Epithelial cell of proximal tubule (primary cell): ENCODE measurements around the gene PBX1. TPM values are rescaled to one million over a fixed set of nuclear protein-coding genes. Genes with fewer than 3 reads are reported as not detected.

Source experiments
- DNase-seq: peaks from one replicate; pipeline ENCODE4 v3.0.0-alpha.2; 2011; ENCODE audit warnings: low read depth
- H3K4me3 ChIP-seq: 2 replicates; pipeline ENCODE4 v1.5.1; 2011; ENCODE audit warnings: low read depth, mild to moderate bottlenecking, low read length
- total RNA-seq: library from RNA; depleted of rRNA; stranded (reverse); fragments of >200 nt; gene quantifications from 2 replicates; pipeline ENCODE4 v1.2.3, GENCODE V29; 2015
- TF ChIP-seq, protein P1 (sequence below): conservative IDR thresholded peaks from 2 replicates; pipeline ENCODE4 v1.5.1; 2012; ENCODE audit warnings: low read depth, mild to moderate bottlenecking, low read length

The PBX1 gene
- total RNA-seq, 1 donor from 2014 or later, result 3.0 TPM

DNA sequence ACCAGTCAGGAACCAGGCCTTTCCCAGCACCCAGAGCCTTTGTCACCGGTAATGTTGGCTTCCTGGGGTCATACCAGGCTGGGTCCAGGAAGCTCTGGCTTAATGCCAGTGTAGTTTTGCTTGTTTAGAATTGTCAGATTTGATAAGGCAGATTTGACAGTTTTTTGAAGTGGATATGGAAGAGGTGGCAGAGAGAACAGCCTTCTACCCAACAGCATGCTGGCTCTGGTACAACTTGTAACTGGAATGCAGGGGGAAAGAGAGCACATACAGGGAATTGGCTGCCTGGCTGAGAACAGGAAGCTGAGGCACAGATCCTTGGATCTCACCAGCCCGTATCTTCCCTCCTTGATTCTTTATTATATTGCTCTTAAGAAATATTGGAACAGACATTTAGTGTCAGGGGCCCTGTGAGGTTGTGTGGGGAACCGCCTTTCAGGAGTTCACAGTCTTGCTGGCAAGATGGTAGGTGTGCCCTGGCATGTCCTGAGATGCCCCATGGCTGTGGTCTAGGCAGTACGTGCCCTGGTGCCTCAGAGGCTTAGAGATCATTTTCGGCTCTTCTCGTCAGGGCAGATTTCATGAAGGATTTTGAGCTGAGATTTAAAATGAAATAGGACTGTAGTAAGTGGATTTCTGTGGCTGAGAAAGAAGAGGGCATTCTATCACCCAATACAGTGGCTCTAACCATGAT is 227.0 kb downstream of the PBX1 start:
- TF ChIP-seq, protein P1, sequence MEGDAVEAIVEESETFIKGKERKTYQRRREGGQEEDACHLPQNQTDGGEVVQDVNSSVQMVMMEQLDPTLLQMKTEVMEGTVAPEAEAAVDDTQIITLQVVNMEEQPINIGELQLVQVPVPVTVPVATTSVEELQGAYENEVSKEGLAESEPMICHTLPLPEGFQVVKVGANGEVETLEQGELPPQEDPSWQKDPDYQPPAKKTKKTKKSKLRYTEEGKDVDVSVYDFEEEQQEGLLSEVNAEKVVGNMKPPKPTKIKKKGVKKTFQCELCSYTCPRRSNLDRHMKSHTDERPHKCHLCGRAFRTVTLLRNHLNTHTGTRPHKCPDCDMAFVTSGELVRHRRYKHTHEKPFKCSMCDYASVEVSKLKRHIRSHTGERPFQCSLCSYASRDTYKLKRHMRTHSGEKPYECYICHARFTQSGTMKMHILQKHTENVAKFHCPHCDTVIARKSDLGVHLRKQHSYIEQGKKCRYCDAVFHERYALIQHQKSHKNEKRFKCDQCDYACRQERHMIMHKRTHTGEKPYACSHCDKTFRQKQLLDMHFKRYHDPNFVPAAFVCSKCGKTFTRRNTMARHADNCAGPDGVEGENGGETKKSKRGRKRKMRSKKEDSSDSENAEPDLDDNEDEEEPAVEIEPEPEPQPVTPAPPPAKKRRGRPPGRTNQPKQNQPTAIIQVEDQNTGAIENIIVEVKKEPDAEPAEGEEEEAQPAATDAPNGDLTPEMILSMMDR, result no peak
- H3K4me3 ChIP-seq, result no peak overlapping the region
- no peak for DNase-seq

DNA sequence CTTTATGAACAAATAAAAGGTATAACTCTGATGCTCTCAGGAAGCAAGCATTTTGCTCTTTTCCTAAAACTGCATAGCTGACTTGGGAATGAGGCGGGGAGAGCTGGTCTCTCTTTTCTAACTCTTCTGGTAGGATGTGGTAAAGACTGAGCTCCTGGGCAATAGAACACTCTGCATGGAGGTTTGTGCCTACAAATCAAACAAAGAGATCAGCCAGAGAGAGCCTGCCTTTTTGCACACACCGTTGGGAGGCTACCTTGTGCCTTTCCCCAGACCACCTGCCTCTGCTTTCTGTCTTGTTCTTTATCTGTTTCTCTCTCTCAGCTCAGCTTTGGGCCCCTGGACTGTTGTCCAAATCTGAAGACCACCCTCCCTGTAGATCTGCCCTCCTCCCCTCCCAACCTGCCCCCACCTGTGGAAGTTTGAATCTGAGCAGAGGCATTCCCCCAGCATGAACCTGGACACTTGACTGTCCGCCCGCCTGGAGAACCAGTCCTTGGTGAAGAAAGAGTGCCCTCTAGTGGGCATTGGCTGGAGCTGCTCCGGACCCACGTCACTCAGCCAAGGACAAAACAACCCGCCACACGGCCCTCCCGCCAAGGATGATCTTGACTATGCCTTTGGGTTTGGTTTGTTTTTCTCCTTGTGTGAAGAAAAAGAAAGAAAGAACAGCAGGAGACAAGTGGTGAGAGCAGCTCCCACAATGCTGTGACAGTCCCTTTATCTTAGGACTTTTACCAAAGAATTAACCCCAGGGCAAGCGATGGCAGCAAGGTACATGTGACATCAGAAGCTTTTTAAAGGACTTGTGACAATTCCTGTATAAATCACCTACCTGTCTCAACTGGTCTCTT is 228.2 kb downstream of the PBX1 start:
- no peak for DNase-seq
- H3K4me3 ChIP-seq, result no peak overlapping the region
- TF ChIP-seq, protein P1, result peak; percentile 94

DNA sequence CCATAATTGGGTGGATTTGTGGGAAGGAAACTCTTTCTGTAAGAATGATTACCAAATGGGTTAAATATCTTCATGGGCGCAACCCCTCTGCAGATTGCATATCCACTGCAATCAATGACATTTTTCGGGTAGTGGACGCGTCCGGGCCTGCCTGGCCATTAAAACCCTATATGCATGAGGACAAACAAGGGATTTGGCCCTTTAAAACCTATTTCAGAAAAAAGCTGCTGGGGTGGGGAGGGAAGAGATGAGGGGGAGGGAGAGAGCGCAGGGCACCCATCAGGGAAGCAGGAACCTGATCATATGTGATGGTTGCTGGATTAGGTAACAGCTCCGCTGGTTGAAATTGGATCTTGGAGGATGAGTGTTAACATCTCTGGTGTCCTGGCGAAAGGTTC is 228.8 kb downstream of the PBX1 start:
- no peak for DNase-seq
- H3K4me3 ChIP-seq, result no peak overlapping the region
- TF ChIP-seq, protein P1, result no peak

DNA sequence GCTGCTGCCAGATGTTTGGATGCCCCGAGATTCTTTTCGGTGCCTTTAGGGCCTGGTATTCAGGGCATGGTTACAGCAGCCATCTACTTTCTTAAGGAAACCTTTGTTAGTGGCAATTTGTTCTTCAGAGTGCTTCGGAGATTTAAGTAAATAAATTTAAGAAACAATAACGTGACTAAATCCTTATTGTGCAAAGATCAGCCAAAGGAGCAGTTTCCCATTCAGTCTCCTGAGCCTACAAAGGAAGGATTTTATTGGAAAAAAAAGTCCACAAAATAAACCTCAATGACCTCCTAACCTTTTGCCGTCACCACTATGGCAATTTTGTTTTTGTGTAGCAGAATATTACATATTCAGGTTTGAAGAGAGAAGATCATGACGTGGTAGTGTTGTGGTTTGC is 231.1 kb downstream of the PBX1 start:
- H3K4me3 ChIP-seq, result no peak overlapping the region
- no peak for DNase-seq
- TF ChIP-seq, protein P1, result no peak

DNA sequence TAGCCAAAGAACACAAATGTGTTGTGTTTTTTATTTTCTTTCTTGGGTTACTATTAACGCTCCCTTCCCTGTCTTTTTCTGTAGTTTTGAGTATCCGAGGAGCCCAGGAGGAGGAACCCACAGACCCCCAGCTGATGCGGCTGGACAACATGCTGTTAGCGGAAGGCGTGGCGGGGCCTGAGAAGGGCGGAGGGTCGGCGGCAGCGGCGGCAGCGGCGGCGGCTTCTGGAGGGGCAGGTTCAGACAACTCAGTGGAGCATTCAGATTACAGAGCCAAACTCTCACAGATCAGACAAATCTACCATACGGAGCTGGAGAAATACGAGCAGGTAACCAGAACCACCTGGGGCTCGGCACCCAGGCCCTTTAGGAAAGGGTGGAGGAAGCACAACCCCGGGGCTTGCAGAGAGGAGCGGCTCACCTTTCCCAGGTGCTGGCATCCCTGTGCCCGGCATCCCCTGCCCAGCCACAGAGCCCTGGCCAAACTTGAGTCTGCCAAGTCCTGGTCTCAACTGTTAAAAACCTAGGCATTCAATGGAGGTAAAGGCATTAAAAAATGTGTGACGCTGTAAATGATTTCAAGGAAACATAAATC is 233.5 kb downstream of the PBX1 start:
- DNase-seq, result no peak
- H3K4me3 ChIP-seq, result no peak overlapping the region
- TF ChIP-seq, protein P1, result no peak

DNA sequence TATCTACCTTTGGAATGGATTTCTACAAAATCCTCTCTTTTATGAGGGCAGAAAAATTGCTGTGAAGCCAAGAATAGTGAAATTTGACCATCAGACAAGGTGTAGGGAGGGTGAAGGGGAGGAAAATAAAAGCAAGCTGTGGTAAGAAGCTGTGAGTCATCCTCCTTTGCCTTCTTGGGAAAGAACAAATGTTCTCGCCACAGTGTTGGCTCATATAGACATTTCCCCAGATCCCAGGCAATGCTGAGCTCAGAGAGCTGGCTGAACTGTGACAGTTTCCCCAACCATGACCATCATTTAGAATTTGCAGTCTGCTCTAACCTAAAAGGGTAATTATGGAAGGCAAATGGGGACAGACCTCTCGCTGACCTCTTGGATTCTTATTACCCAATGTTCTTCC is 235.4 kb downstream of the PBX1 start:
- H3K4me3 ChIP-seq, result no peak overlapping the region
- TF ChIP-seq, protein P1, result no peak
- DNase-seq, result peak; percentile 85
